Tibial nerve (tissue), 4 donors: ENCODE data around the gene ABHD8.
A peak's percentile ranks its signal among the peaks of the same experiment; 100 is the strongest.

Experiments used
- CTCF ChIP-seq, 5 experiments: fragments of 200-600 bp in 3 of 5; fragments of 450-650 bp in 2 of 5; sonication (generic) in 3 of 5; IDR thresholded peaks; one replicate each; pipeline ENCODE4 v1.5.1; 2016 to 2019; ENCODE audit warnings: antibody characterized with exemption in 5 of 5, mild to moderate bottlenecking in 3 of 5, moderate library complexity in 2 of 5
- EP300 ChIP-seq, 2 donors: sonication (generic); formaldehyde crosslinking; IDR thresholded peaks; one replicate each; pipeline ENCODE4 v1.6.1; 2017; ENCODE audit warnings: antibody characterized with exemption in 2 of 2, mild to moderate bottlenecking in 1 of 2
- POLR2A ChIP-seq, 2 donors: fragments of 450-650 bp; IDR thresholded peaks; one replicate each; pipeline ENCODE4 v1.6.1; 2017; ENCODE audit warnings: antibody characterized with exemption in 2 of 2, mild to moderate bottlenecking in 2 of 2, moderate library complexity in 2 of 2

DNA sequence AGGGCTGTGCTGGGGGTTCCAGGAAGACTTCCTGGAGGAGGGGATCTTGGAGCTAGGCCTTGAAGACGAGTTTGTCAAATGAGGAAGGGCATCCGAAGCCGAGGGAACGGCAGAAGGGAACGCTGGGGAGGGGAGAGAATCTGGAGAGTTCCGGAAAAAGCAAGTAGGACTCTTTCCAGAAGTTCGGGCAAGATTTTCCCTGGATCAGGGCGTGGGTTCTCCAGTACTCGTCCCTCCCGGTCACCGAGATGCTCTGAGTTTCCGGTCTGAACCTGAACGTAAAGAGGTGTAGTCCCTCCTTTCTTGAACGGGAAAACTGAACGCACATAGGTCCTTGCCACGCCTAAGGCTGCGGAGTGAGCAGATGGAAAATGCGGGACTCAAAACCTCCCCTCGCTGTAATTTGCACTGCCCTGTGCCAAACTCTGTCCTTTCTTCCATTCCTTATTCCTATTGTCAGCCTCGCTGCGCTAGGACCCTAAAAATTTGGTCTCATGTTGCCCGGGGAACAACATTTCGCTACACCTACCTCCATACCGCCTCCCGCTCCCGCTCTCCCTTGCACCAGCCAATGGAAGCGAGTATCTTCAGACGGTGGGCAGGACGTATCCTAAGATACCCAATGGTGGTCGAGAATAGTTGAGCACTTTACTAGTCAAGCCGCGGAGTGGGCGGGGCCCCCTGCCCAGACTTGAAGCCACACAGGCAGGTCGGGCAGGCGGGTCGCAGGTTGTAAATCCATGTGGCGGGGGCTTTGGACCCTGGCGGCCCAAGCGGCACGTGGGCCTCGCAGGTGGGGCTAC lies 33.8 kb upstream of the ABHD8 start, which contains the start of gene GTPBP3:
- TF ChIP-seq CTCF (IDR thresholded peaks at IDR 0.05), result peak in 1 of 5 experiments; percentile 27
- TF ChIP-seq POLR2A (IDR thresholded peaks at IDR 0.05), result peak in 1 of 2 donors; percentile 46
- peak in 1 of 2 donors; percentile 85 for TF ChIP-seq EP300 (IDR thresholded peaks at IDR 0.05)
